ENCODE data around the gene HDAC4. TPM values are rescaled to one million over a fixed set of nuclear protein-coding genes. Genes with fewer than 3 reads are reported as not detected.

Gene HDAC4
- total RNA-seq, 1 experiment from 2014 or later = 40.1 TPM

DNA sequence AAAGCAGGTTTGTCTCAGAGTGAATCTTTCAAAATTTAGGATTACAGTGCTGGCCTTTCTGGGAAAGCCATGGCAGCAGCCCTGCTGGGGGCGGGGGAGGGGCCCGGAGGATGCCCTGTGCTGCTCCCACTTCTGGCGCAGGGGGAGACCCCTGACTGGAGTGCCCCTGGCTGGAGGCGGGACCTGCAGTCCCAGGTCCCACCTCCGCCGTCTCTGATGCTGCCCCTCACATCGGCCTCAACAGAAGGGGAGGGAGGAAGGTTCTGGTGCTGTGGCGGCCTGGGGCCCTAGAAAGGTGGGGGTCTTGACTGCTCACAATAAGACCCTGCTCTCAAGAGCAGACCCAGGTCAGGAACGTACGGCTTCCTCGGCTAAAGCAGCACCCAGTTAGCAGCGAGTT lies 336.6 kb downstream of the HDAC4 start:
- POLR2A ChIA-PET = no interaction called here
- intact Hi-C loops (cut with micrococcal nuclease; ENCODE audit: unreplicated experiment) = no loop called here
- H3K27ac ChIP-seq (ENCODE audit: low read length) = no peak overlapping the region
- H3K4me3 ChIP-seq (ENCODE audit: low read depth in 2 of 2, low read length in 2 of 2) = no peak overlapping the region
- in situ Hi-C loops (cut with HindIII; ENCODE audit: low pct_unique_long_range_greater_than_20kb, low sequenced_read_pairs) = no loop called here
- no peaks in the 10 kb centered on the region for H3K27me3 ChIP-seq (ENCODE audit: control insufficient read depth, insufficient read depth, low read length)
- no TSS peak for BruUV-seq (replicated peaks)
- ATAC-seq (no peak), DNase-seq (ENCODE audit: low read depth, low spot score) (no peak)
- H3K4me1 ChIP-seq (ENCODE audit: control insufficient read depth, insufficient read depth, low read length) = no peaks in the 10 kb centered on the region
- TF ChIP-seq, protein P1, sequence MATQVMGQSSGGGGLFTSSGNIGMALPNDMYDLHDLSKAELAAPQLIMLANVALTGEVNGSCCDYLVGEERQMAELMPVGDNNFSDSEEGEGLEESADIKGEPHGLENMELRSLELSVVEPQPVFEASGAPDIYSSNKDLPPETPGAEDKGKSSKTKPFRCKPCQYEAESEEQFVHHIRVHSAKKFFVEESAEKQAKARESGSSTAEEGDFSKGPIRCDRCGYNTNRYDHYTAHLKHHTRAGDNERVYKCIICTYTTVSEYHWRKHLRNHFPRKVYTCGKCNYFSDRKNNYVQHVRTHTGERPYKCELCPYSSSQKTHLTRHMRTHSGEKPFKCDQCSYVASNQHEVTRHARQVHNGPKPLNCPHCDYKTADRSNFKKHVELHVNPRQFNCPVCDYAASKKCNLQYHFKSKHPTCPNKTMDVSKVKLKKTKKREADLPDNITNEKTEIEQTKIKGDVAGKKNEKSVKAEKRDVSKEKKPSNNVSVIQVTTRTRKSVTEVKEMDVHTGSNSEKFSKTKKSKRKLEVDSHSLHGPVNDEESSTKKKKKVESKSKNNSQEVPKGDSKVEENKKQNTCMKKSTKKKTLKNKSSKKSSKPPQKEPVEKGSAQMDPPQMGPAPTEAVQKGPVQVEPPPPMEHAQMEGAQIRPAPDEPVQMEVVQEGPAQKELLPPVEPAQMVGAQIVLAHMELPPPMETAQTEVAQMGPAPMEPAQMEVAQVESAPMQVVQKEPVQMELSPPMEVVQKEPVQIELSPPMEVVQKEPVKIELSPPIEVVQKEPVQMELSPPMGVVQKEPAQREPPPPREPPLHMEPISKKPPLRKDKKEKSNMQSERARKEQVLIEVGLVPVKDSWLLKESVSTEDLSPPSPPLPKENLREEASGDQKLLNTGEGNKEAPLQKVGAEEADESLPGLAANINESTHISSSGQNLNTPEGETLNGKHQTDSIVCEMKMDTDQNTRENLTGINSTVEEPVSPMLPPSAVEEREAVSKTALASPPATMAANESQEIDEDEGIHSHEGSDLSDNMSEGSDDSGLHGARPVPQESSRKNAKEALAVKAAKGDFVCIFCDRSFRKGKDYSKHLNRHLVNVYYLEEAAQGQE (IDR thresholded peaks at IDR 0.05; ENCODE audit: insufficient read depth in 1 of 2, low read depth in 2 of 2, low read length in 1 of 2) = no peak
- no peak for TF ChIP-seq SIN3A (IDR thresholded peaks at IDR 0.05; ENCODE audit: borderline replicate concordance, insufficient read depth, low read depth, low read length)
- TF ChIP-seq, protein P2, sequence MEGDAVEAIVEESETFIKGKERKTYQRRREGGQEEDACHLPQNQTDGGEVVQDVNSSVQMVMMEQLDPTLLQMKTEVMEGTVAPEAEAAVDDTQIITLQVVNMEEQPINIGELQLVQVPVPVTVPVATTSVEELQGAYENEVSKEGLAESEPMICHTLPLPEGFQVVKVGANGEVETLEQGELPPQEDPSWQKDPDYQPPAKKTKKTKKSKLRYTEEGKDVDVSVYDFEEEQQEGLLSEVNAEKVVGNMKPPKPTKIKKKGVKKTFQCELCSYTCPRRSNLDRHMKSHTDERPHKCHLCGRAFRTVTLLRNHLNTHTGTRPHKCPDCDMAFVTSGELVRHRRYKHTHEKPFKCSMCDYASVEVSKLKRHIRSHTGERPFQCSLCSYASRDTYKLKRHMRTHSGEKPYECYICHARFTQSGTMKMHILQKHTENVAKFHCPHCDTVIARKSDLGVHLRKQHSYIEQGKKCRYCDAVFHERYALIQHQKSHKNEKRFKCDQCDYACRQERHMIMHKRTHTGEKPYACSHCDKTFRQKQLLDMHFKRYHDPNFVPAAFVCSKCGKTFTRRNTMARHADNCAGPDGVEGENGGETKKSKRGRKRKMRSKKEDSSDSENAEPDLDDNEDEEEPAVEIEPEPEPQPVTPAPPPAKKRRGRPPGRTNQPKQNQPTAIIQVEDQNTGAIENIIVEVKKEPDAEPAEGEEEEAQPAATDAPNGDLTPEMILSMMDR (IDR thresholded peaks at IDR 0.05) = no peak
- no peak for TF ChIP-seq POLR2AphosphoS5 (IDR thresholded peaks at IDR 0.05; ENCODE audit: low read depth, low read length)
- TF ChIP-seq TCF7L2 (IDR thresholded peaks at IDR 0.05; ENCODE audit: low read depth, low read length) = no peak
- CTCF ChIA-PET = no interaction called here
- no peaks in the 10 kb centered on the region for H3K36me3 ChIP-seq (ENCODE audit: control insufficient read depth, insufficient read depth, low read length)
- no peaks in the 10 kb centered on the region for H3K9me3 ChIP-seq (ENCODE audit: control insufficient read depth, insufficient read depth, low read depth, low read length)

DNA sequence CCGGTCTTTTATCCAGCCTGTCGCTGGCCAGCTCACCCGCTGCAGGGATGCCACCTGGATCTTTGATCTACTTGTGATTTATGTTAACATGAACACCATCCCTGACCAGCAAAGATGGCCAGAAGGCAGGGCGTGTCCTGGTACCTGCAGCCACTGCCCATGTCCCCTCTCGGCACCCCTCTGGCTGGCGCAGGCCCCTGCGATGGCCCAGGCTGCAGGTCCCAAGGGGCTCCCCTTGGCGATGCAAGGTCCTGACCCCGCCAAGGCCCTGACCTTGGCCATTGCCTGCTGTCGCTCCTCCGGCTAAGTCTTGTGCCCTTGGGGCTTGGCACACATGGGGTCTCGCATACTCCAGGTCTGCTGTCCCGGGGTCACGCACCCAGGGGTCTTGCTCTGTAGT lies 338.1 kb downstream of the HDAC4 start:
- H3K36me3 ChIP-seq (ENCODE audit: control insufficient read depth, insufficient read depth, low read length) = no peaks in the 10 kb centered on the region
- intact Hi-C loops (cut with micrococcal nuclease; ENCODE audit: unreplicated experiment) = no loop called here
- TF ChIP-seq, protein P1 (IDR thresholded peaks at IDR 0.05; ENCODE audit: insufficient read depth in 1 of 2, low read depth in 2 of 2, low read length in 1 of 2) = no peak
- TF ChIP-seq, protein P2 (IDR thresholded peaks at IDR 0.05) = no peak
- TF ChIP-seq SIN3A (IDR thresholded peaks at IDR 0.05; ENCODE audit: borderline replicate concordance, insufficient read depth, low read depth, low read length) (no peak), TCF7L2 (IDR thresholded peaks at IDR 0.05; ENCODE audit: low read depth, low read length) (no peak), POLR2AphosphoS5 (IDR thresholded peaks at IDR 0.05; ENCODE audit: low read depth, low read length) (no peak)
- no peaks in the 10 kb centered on the region for H3K27me3 ChIP-seq (ENCODE audit: control insufficient read depth, insufficient read depth, low read length)
- in situ Hi-C loops (cut with HindIII; ENCODE audit: low pct_unique_long_range_greater_than_20kb, low sequenced_read_pairs) = no loop called here
- ChIA-PET POLR2A (no interaction called here), CTCF (no interaction called here)
- no TSS peak for BruUV-seq (replicated peaks)
- H3K4me3 ChIP-seq (ENCODE audit: low read depth in 2 of 2, low read length in 2 of 2) = no peak overlapping the region
- ATAC-seq = no peak
- H3K4me1 ChIP-seq (ENCODE audit: control insufficient read depth, insufficient read depth, low read length) = no peaks in the 10 kb centered on the region
- H3K27ac ChIP-seq (ENCODE audit: low read length) = no peak overlapping the region
- DNase-seq (ENCODE audit: low read depth, low spot score) = no peak
- H3K9me3 ChIP-seq (ENCODE audit: control insufficient read depth, insufficient read depth, low read depth, low read length) = no peaks in the 10 kb centered on the region
